HepG2 (cell line): Measurements from ENCODE around the gene BACH2. TPM values are rescaled to one million over a fixed set of nuclear protein-coding genes. Genes with fewer than 3 reads are reported as not detected.

ENCODE experiments used
- ATAC-seq: fragments of 200-7000 bp; cut with Tn5 transposase; 3 replicates; pipeline ENCODE4 v1.9.1; 2020; ENCODE audit warnings: mild to moderate bottlenecking, moderate library complexity
- BruUV-seq: library from RNA; stranded (reverse); fragments of 400-500 nt; replicated peaks from 2 replicates; lab custom pipeline; 2021; lab: Mats Ljungman, UMichigan
- CTCF ChIA-PET: fragments of 300-600 bp; formaldehyde crosslinking; extraction: SDS; loops from one replicate; lab custom pipeline; 2021; ENCODE audit warnings: low total read pairs, inconsistent platforms, low intra/inter-chr PET ratio; lab: Yijun Ruan, JAX
- POLR2A ChIA-PET: fragments of 350-600 bp; sonication (Branson Sonifier 250); formaldehyde crosslinking; loops from one replicate; lab custom pipeline; 2020; ENCODE audit warnings: antibody characterized with exemption, inconsistent platforms; lab: Yijun Ruan, JAX
- DNase-seq: peaks from one replicate; pipeline ENCODE4 v3.0.0-alpha.2; 2015; ENCODE audit warnings: low spot score
- FAIRE-seq: peaks from 3 replicates; lab custom pipeline; 2011; peaks lifted over from hg19 to GRCh38; lab: Jason Lieb, UNC
- H2AFZ ChIP-seq: one replicate; pipeline ENCODE4 v1.6.1; 2011; ENCODE audit warnings: low read length, inconsistent platforms
- H3K27ac ChIP-seq: fragments of 300-600 bp; 3 replicates; pipeline ENCODE4 v1.8.0; 2011; ENCODE audit warnings: mixed run types, mild to moderate bottlenecking, mixed read lengths, low read length, inconsistent platforms; ENCODE audit not compliant: insufficient read depth; ENCODE audit errors: extremely low read length
- H3K27me3 ChIP-seq, 2 experiments: fragments of 200-600 bp in 1 of 2; 2 replicates in 1 of 2; 3 replicates in 1 of 2; pipeline versions ENCODE4 v1.6.0 to v1.8.0; 2011; ENCODE audit warnings: low read length in 2 of 2, mild to moderate bottlenecking in 2 of 2, moderate library complexity in 2 of 2, inconsistent platforms in 1 of 2; ENCODE audit not compliant: insufficient read depth in 2 of 2, control insufficient read depth in 1 of 2
- H3K36me3 ChIP-seq, 2 experiments: fragments of 200-600 bp in 1 of 2; replicated peaks in 1 of 2; 2 replicates in 1 of 2; 3 replicates in 1 of 2; pipeline versions ENCODE4 v1.5.1 to v1.8.0; 2011; ENCODE audit warnings: low read length in 2 of 2, inconsistent platforms in 1 of 2; ENCODE audit not compliant: insufficient read depth in 2 of 2, control insufficient read depth in 1 of 2
- H3K4me1 ChIP-seq: 2 replicates; pipeline ENCODE4 v1.5.1; 2012; ENCODE audit warnings: low read length, inconsistent platforms; ENCODE audit not compliant: insufficient read depth
- H3K4me2 ChIP-seq: 2 replicates; pipeline ENCODE4 v1.6.0; 2011; ENCODE audit warnings: low read depth, low read length, inconsistent platforms
- H3K4me3 ChIP-seq, 3 experiments: fragments of 200-600 bp in 1 of 3; sonication (generic), shearing (Covaris generic) in 1 of 3; replicated peaks in 1 of 3; 2 replicates each; pipeline ENCODE4 v1.5.1; 2011 to 2016; ENCODE audit warnings: low read length in 3 of 3, inconsistent platforms in 2 of 3, low read depth in 2 of 3, mild to moderate bottlenecking in 2 of 3, control low read depth in 1 of 3, mixed read lengths in 1 of 3; ENCODE audit not compliant: insufficient read depth in 1 of 3
- H3K79me2 ChIP-seq: one replicate; pipeline ENCODE4 v1.6.1; 2011; ENCODE audit warnings: low read length, inconsistent platforms; ENCODE audit not compliant: insufficient read depth
- H3K9ac ChIP-seq: 2 replicates; pipeline ENCODE4 v1.6.0; 2011; ENCODE audit warnings: mild to moderate bottlenecking, low read depth, low read length, inconsistent platforms; ENCODE audit not compliant: insufficient read depth
- H3K9me3 ChIP-seq: 2 replicates; pipeline ENCODE4 v1.5.1; 2012; ENCODE audit warnings: mild to moderate bottlenecking, low read length
- H4K20me1 ChIP-seq: 2 replicates; pipeline ENCODE4 v1.6.0; 2011; ENCODE audit warnings: inconsistent platforms, mild to moderate bottlenecking, low read length, moderate library complexity; ENCODE audit not compliant: insufficient read depth
- ARID4A ChIP-seq: sonication (generic); formaldehyde crosslinking; IDR thresholded peaks from 2 replicates; pipeline ENCODE4 v1.5.0; 2020; ENCODE audit warnings: mild to moderate bottlenecking, missing genetic modification reagents, borderline replicate concordance
- CSRNP1 ChIP-seq: sonication (generic); formaldehyde crosslinking; IDR thresholded peaks from 2 replicates; pipeline ENCODE4 v1.8.1; 2023; ENCODE audit warnings: mild to moderate bottlenecking, missing genetic modification reagents
- FLYWCH1 ChIP-seq: sonication (generic); formaldehyde crosslinking; IDR thresholded peaks from 2 replicates; pipeline ENCODE4 v1.8.1; 2023; ENCODE audit warnings: mild to moderate bottlenecking, missing genetic modification reagents
- HNRNPK ChIP-seq: fragments of 200-400 bp; formaldehyde crosslinking; IDR thresholded peaks from 2 replicates; pipeline ENCODE4 v1.6.1; 2018; ENCODE audit warnings: low read length, low read depth, moderate library complexity, mild to moderate bottlenecking; ENCODE audit not compliant: poor library complexity, severe bottlenecking
- NFE2 ChIP-seq: sonication (generic); formaldehyde crosslinking; IDR thresholded peaks from 2 replicates; pipeline ENCODE4 v1.4.0; 2020; ENCODE audit warnings: missing genetic modification reagents
- NR2F1 ChIP-seq, 2 experiments: fragments of 450-650 bp in 1 of 2; formaldehyde crosslinking in 1 of 2; IDR thresholded peaks; 2 replicates each; pipeline versions ENCODE4 v1.5.0 to v1.6.1; 2016 to 2020; ENCODE audit warnings: mild to moderate bottlenecking in 1 of 2, missing compliant biosample characterization in 1 of 2, missing genetic modification reagents in 1 of 2, moderate library complexity in 1 of 2
- ZGPAT ChIP-seq: IDR thresholded peaks from 2 replicates; pipeline ENCODE4 v1.6.1; 2016; ENCODE audit warnings: mild to moderate bottlenecking
- ZNF34 ChIP-seq: sonication (generic); formaldehyde crosslinking; IDR thresholded peaks from 2 replicates; pipeline ENCODE4 v1.4.0; 2020; ENCODE audit warnings: mild to moderate bottlenecking, missing genetic modification reagents, borderline replicate concordance
- WGBS: methylation state at CpG from one replicate; pipeline ENCODE4 v1.1.6; 2017; ENCODE audit warnings: low lambda C conversion rate; 5-methylcytosine and 5-hydroxymethylcytosine counted together
- in situ Hi-C: cut with HindIII; loops from 2 replicates; pipeline ENCODE4 v1.10.0; 2017; ENCODE audit warnings: low pct_unique_long_range_greater_than_20kb; ENCODE audit not compliant: extremely low pct_ligation_motif_present
- intact Hi-C: fragments of 100-400 bp; cut with micrococcal nuclease; formaldehyde crosslinking; loops from one replicate; pipeline ENCODE4 v1.10.0; 2022; ENCODE audit not compliant: unreplicated experiment
- polyA plus RNA-seq, 8 experiments: library from polyadenylated mRNA; depleted of rRNA in 3 of 8; stranded (reverse) in 7 of 8; unstranded in 1 of 8; fragments of >200 nt; fragmentation: Illumina TruSeq in 4 of 8; extraction: Trizol in 4 of 8; gene quantifications; 2 replicates each; pipeline versions ENCODE4 v1.2.1 to v1.2.3, GENCODE V29; 2011 to 2016; ENCODE audit warnings: low read depth in 4 of 8, missing spikeins in 1 of 8, mixed read lengths in 1 of 8; ENCODE audit not compliant: insufficient read depth in 1 of 8
- total RNA-seq, 5 experiments: library from RNA; depleted of rRNA; stranded (reverse); fragments of >200 nt; fragmentation: Illumina TruSeq; extraction: Trizol; gene quantifications; 2 replicates each; pipeline ENCODE4 v1.2.3, GENCODE V29; 2016; ENCODE audit warnings: low read depth in 1 of 5

BACH2 gene
- total and polyA plus RNA-seq, 2 of the 13 experiments (the other 11 are each of a cell fraction or from before 2014, with no cell fraction given) = 0.01 TPM; not detected in 1

GRCh38 chr6:89921691-89922090 lies 375.0 kb downstream of the BACH2 start (continued):
- TF ChIP-seq FLYWCH1 (no peak), ZGPAT (CRISPR knock-in tag) (no peak), NR2F1 (CRISPR knock-in tag; IDR thresholded peaks at IDR 0.05) (no peak), ZNF34 (CRISPR knock-in tag) (no peak), NFE2 (CRISPR knock-in tag) (no peak), CSRNP1 (CRISPR knock-in tag) (no peak)

GRCh38 chr6:89921197-89921596 lies 375.4 kb downstream of the BACH2 start:
- Histone ChIP-seq H3K27ac (no peak overlapping the region), H3K36me3 (no peaks in the 10 kb centered on the region), H3K4me3 (no peak overlapping the region), H3K4me1 (no peaks in the 10 kb centered on the region), H4K20me1 (no peaks in the 10 kb centered on the region), H3K4me2 (no peak overlapping the region), H2AFZ (no peak overlapping the region), H3K79me2 (no peaks in the 10 kb centered on the region), H3K9ac (no peak overlapping the region), H3K27me3 (peaks cover 5 to 34% of the 10 kb centered on the region in 2 experiments; a peak in 3 of 5 replicates), H3K9me3 (no peaks in the 10 kb centered on the region; the same call in 1 of the 2 replicates)
- ATAC-seq = no peak
- CTCF ChIA-PET = no interaction called here
- intact Hi-C loops = loop anchor here (10.0 kb wide), 1 partner anchor 1274 kb away; no protein-coding TSS in a partner anchor
- no peak for FAIRE-seq
- 27% methylated on average over 6 of the region's 6 CpGs for WGBS
- no peak for TF ChIP-seq HNRNPK
- TF ChIP-seq ARID4A (CRISPR knock-in tag) = no peak
- BruUV-seq = no TSS peak
- DNase-seq = no peak
- POLR2A ChIA-PET = no interaction called here
- in situ Hi-C loops = no loop called here
